Stimulated activated CD8-positive, alpha-beta memory T cell treated with anti-CD3 and anti-CD28 coated beads, Interleukin-4, amount 100 ng/mL, for 24 hours (primary cell): ENCODE data around the gene RALB.
A peak's percentile ranks its signal among the peaks of the same experiment; 100 is the strongest.

Experiments used
- DNase-seq: peaks from one replicate; pipeline ENCODE4 v3.0.0-alpha.2; 2020; ENCODE audit warnings: low read depth

RALB gene

DNA sequence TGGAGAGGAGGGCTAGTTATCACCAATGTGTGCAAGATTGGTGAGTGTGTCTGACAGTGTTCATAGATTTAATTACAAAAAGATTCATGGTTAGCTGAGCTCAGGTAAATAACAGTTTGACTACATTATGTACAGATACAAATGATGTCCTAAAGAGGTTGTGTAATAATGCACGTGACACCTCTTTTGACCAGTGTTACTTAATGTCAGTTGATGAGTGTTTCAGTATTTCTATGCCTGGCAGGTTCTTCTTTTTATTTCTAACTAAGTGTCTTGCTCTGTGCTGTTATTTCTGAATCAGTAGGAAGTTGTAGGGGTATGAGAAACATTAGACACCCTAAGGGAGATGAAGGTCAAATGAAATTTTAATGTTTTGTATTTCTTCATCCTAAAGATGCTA is 85.4 kb downstream of the RALB start:
- DNase-seq: no peak

DNA sequence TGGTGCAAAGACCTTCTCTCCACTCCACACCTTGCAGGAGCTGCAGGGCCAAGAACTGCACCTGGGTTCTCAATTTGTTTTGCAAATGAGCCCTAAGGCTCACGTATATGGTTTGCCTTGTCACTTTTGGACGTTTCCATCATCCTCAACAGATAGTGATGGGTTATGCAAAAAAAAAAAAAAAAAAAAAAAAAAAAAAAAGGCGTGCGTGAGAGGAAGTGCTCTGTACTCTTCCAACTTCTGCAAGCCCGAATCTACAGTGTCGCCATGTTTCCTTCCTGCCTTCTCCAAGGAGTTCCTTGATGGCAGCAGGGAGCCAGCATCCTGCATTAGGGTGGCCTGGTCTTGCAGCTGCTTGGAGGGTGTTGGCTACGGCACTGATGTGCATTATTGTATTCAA is 89.3 kb downstream of the RALB start:
- DNase-seq: no peak

DNA sequence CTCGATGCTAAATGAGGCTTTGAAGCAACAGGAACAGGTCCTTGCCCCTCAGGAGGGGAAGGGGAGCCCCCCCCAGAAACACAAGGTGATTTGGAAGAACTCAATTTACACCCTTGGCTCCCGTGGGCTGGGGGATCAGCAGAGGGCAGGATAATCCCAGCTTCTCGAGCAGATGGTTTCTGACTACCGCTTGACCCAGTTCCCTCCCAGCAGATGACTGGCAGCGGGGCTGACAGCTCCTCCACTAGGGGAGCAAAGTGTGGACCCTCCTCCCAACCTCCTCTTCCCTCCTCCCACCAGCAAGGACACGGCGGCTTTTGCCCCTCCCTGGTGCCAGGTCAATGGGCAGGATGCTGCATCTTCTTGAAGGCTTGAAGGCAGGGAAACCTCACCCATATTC is 89.8 kb downstream of the RALB start:
- no peak for DNase-seq

- no peak for DNase-seq
Measured at GRCh38 chr2:120343100-120343432, 90.4 kb downstream of the RALB start.

GRCh38 chr2:120343433-120344105 is 90.9 kb downstream of the RALB start:
- DNase-seq: peak; percentile 36
